ENCODE data around the gene EIF3F.

EIF3F gene

DNA sequence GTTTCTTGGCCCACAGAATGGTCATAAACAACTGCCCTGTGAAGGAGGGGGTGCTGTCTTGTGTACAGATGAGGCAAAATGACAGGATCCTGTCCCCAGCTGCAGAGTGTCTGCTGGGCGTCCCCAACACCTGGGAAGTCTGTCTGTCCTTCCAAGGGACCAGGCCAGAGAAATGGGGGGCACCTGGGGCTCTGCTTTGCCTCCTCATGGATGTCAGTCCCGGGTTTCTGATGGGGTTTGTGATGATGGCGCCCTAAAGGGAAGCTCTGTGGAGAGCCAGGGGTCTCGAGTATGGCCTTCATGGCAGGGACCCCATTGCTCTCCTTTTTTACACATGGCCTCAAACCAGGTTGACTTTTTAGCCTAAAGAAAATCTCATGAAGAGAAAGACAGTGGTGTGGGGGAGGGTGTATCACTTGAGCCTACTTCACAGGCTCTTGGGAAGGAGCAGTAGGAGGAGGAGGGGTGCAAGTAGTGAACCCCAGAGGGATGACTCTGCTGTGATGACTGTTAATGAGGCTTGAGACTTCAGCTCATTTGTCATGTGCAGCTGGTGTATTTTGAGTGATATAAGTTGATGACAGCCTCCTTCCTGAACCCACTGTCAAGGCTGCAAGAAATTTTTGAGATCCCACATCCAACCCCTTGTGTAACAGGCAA, 53.3 kb downstream of the EIF3F start:
- no peak for DNase-seq

DNA sequence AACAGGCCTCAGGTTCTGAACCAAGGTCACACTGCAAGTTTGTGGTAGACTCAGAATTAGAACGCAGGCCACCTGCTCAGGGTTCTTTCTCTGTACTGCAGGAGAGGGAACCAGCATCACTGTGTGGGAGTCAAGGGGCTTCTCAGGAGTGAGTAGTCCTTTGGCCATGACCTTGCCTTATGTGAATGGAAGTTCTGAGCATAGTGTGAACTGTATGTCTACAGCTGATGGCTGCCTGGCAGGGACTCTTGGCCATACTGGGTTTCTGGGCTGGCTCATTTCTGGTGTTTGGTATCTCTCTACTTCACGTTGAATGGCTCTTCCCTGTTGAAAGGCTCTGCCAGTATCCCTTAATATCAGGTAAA, 53.8 kb downstream of the EIF3F start:
- no peak for DNase-seq

DNA sequence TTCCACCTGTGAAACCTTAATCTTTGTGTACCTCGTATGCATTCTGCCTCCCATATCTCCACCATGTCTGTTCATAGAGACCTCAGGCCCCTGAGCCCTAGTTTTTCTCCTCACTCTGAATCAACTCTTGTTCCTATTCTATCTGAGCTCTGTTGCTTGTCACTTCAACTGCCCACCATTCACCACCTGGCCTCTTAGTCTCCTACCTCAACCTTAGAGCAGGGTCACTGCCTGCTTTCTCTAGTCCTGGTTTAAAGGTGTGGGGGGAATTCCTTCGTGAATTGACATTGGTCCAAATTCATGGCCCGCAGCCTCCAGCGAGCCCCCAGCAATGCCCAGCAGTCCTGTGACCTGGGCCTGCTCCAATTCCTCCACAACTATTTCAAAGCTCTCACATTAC, 54.4 kb downstream of the EIF3F start:
- no peak for DNase-seq

DNA sequence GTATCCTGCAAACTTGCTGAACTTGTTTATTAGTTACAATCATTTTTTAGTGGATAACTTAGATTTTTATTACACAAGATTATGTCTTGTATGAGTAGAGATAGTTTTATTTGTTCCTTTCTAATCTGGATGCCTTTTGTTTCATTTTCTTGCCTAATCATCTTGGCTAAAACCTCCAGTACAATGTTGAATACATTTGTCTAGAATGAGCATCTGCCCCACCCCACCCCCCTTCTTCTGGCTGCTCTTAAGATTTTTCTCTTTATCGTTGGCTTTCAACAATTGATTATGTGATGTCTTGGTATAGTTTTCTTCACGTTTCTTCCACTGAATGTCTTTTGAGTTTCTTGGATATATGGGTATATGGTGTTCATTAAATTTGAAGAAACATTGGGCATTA, 56.6 kb downstream of the EIF3F start:
- no peak for DNase-seq

DNA sequence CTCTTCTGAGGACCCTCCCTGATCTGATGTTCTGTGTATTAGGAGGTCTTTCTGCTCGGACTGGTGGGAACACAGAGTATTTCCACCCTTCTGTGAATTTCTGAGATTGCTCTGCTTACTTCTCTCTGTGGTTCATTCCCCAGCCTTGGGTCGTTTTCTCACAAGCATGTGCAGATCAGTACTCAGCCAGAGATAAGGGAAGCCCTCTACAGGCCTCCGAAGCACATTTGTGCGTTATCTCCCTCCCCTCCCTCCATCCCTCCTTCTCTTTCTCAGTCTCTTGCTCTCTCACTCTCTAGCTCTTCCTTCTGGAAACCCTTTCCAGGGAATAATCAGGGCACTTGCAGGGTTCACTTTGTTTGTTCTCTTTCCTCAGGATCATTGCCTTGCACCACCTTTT, 58.7 kb downstream of the EIF3F start:
- no peak for DNase-seq

DNA sequence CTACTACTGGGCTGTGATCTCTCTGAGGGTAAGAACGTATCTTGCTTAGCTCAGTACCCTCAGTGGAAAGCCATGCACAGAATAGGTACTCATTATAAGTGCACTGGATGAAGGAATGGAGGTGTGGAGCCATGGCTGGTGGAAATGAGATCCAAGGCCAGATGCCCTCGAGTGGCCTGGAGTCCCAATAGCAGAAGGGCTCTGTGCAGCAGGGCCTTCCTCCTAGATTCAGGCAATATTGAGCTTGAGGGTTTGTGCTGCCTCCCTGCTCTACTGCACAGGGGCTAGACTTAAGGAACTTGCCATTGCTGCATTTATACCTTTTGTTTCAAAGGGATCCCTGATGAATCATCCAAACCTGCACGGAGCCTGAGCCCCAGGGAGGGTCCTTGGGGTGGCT, 60.2 kb downstream of the EIF3F start:
- no peak for DNase-seq

DNA sequence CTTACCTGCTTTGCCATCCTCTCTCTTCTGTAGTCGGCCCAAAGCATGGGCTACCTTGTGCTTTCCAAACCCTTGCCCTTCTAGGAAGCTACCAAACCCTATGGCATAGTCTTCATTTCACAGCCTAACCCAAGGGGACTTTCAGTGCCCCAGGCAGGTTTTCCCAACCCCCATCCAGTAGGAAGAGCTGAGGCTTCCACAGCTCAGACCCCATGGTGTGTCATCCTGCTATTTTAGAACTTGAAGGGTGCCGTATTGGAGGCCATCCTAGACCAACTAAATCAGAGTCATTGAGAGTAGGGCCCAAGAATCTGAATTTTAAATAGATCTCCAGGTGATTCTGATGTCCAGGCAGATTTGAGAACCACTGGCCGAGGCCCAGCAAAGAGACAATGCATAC, 61.9 kb downstream of the EIF3F start:
- no peak for DNase-seq

All from CD4-positive, alpha-beta T cell treated with Interleukin-10 for 1 hour (primary cell).